Mesenteric fat pad (tissue), 1 donor: Measurements from ENCODE around the gene TCEAL2. TPM values are rescaled to one million over a fixed set of nuclear protein-coding genes. Genes with fewer than 3 reads are reported as not detected.
"Not testable (repeated sequence)": the region's sequence is repeated elsewhere in the genome, so short reads cannot be mapped to it uniquely, and the experiment has no call there.

Experiments
- DNase-seq: peaks from one replicate; pipeline ENCODE4 v3.0.0-alpha.2; 2020; ENCODE audit warnings: low spot score
- long read RNA-seq: library from polyadenylated mRNA; unstranded; transcript quantifications from one replicate; pipeline ENCODE4 v2.0.0, GENCODE V29; 2020
- total RNA-seq: library from RNA; stranded (reverse); fragmentation: NEBNext Ultra II Directional; extraction: Animal tissue kit (Norgen Biotek cat#: 25700); gene quantifications from one replicate; pipeline ENCODE4 v1.2.1, GENCODE V29; 2021
- donor health status: DM: yes; HTN: yes; CAD: no.

Gene TCEAL2
- 0.32 TPM for total RNA-seq
- long read RNA-seq = 0 reads

DNA sequence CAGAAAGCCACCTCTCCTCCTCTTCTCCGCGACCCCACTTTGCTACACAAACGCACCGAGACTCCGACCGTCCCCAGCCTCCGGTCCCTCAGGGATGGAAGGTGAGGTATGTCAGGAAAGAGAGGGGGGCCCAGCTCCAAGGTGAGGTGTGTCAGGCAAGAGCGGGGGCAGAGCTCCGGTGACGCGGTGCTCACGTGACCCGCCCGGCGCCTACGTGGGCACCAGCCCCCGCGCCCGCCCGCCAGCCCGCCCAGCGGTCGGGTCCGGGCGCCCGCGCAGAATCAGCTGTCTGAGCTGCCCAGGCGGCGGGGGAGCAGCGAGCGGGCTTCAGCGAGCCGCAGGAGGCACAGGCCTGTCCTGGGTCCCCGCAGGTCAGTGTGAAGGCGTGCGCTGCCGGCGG is at the start of gene TCEAL2:
Gene TCEAL2 (plus strand): TSS at position 244 of the 400 bp plus-strand sequence. CDS start 1,152 bp downstream, outside the sequence.
- not testable (repeated sequence) for DNase-seq

DNA sequence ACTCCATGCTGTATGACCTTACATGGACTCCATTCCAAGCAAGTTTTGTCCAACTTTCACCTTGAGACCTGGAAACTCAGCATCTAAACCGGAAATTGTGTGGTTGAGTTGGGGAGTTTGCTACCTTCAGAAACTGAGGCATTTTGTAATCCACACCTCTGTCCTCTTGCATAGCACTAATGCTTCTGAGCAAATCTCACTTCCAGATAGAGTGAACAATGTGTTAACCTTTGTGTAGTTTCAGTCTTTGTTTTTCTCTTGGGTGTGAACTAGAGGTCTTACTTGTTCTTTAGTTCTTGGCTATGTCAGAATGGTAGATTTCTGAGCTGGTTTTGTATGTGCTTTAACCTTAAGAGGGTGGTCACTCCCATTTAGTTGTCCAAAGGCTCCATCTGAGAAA is 48.1 kb upstream of the TCEAL2 start:
- DNase-seq = no peak

DNA sequence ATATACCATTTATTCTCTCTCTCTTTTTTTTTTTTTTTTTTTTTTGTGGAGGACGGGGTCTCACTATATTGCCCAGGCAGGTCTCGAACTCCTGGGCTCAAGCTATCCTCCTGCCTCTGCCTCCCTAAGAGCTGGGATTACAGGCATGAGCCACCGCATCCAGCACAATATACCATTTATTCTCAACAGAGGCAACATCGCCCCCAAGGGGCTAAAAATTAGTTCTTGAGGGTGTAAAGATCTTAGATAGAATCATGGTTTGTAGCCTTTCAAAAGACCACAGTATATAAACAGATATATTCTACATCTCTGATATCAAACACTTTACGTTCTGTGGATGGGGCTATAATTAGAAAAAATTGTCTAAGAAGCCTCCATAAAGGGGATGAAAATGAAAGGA is 39.8 kb upstream of the TCEAL2 start:
- DNase-seq = no peak

DNA sequence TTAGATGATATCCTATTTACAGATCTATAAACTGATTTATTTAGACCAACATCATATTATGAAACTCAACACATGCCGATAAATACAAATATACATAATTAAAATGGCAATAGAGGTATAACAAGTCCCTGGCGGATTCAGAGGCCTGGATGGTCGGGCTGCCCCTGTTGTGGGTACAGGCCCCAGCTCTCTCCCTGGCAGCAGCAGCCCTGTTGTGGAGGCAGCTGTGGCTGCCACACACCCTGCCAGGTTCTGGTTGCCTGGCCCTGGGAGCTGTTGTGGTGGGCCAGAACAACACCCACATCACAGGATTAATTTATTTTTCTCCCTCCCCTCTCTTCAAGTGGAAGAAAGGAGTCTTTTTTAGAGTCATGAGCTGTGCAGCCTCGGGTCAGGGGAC is 12.1 kb upstream of the TCEAL2 start:
- DNase-seq = no peak

DNA sequence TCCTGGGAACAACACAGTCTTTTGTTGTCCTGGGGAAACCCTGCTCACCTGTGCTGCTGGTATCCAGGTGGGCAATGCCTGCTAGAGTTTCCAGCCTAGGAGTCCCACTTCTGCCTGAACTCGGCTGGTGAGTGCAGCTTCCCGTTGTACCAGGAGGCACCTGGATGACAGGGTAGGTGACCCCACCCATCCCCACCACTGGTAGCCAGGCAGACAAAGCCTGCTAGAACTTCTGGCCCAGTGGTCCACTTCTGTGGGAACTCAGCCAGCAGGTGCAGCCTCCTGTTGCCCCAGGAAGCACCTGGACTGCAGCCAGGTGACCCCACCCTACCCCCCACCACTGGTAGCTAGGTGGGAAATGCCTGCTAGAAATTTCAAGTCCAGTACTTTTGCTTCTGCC is 9.7 kb upstream of the TCEAL2 start:
- DNase-seq = no peak

DNA sequence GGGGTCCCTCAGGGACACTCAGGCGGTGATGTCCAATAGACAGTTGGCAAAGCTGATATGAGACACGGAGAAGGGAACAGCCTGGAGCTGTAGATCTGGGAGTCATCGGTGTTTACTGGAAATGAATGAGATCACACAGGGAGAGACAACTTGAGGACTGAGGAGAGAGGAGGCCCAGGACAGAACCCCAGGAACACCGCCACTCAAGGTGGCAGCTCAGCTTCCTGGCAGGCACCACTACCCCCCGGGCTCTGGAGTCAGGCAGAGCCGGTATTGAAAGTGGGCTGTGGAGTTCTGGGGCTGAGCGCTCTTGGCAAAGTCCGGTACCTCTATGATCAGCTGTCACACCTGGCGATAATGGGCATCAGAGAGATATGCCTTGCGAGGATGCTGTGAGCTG is 465 bp upstream of the TCEAL2 start:
- DNase-seq = not testable (repeated sequence)

DNA sequence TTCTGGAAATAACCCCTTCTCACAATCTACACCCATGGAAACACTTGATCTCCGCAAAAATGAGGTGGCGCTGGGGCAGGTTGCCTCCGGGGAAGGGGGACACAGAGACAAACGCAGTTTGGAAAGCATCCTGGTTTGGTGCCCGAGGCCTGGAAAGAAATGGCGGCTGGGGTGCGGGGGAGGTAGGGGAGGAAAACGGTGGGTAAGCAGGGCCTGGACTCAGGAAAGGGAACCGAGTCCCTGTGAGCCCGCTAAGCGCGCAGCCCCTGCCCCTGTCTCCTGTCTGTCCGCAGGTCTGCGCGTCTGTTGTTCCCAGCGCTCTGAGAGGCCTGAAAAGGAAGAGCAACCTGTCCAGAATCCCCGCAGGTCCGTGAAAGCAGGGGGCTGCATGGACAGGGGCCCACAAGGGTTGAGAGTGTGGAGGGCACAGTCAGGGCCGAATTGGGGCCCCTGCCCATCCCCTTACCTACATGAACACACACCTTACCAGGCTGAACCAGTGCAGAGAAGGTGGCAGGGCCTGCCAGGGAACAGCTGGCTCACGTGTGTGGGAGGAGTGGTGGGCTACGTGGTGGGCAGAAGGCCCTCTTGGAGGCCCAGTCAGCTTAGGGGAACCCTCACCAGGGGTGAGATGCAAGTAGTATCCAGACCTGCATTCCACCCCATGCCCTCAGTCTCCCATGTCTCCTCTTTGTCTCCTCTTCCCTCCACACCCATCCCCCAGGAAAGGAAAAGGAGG is 770 bp downstream of the TCEAL2 start:
- not testable (repeated sequence) for DNase-seq

DNA sequence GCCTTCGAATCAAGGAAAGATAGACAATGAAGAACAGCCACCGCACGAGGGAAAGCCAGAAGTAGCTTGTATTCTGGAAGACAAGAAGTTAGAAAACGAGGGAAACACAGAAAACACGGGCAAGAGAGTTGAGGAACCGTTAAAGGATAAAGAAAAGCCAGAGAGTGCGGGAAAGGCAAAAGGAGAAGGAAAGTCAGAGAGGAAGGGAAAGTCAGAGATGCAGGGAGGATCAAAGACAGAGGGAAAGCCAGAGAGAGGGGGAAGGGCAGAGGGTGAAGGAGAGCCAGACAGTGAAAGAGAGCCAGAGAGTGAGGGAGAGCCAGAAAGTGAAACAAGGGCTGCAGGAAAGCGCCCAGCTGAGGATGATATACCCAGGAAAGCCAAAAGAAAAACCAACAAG is 1.4 kb downstream of the TCEAL2 start:
- DNase-seq = no peak

DNA sequence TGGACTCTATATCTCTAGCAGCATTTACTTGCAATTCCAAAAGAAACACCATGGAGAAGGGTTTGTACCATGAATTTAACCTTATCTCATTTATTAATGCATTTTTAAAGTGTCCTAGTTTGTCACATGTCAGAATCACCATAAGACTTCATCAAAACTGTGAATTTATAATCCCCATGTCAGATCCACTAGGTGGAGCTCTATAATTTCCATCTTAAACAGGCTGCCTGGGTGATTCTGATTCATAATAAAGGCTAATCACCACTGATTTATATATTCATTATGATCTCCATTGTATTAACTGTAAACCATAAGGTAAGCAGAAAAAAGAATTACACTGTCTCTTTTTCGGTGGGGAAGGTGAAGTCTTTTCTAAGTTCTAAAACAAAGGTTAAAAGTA is 4.0 kb downstream of the TCEAL2 start:
- no peak for DNase-seq

DNA sequence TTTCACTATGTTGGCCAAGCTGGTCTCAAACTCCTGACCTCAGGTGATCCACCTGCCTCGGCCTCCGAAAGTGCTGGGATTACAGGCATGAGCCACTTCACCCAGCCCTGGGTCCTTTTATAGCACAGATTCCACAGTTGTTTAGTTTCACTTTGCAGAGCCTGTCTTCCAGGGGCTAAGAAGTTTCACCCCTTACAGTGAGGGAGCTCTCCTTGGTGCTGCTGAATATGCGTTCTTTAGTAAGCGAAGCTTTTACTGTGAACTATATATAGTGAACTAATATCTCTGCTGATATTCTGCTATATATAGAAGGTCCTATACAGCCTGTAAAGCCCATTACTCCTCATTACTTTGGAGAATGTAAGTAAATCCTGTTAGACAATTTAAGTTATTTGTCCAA is 12.6 kb downstream of the TCEAL2 start:
- DNase-seq = no peak

DNA sequence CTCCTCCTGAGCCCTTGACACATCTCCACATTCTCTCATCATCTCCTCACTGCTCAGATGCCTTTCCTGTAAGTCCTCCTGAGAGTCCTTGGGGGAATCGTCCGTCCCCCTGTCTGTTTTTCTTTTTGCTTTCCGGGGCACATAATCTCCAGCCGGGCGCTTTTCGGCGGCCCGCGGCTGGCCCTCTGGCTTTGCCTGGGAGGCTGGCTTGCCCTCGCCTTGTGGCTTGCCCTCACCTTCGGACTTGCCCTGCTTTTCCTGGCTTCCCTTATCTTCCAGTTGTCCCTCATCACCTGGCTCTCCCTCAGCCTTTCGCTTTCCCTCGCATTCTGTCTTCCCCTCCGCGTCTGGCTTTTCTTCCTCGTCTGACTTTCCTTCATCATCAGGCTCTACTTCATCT is 15.4 kb downstream of the TCEAL2 start:
- DNase-seq = not testable (repeated sequence)

DNA sequence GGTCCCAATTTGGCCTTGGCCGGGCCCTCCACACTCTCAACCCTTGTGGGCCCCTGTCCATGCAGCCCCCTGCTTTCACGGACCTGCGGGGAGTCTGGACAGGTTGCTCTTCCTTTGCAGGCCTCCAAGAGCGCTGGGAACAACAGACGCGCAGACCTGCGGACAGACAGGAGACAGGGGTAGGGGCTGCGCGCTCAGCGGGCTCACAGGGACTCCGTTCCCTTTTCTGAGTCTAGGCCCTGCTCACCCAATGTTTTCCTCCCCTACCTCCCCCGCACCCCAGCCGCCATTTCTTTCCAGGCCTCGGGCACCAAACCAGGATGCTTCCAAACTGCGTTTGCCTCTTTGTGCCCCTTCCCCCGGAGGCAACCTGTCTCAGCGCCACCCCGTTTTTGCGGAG is 16.2 kb downstream of the TCEAL2 start:
- DNase-seq = not testable (repeated sequence)

DNA sequence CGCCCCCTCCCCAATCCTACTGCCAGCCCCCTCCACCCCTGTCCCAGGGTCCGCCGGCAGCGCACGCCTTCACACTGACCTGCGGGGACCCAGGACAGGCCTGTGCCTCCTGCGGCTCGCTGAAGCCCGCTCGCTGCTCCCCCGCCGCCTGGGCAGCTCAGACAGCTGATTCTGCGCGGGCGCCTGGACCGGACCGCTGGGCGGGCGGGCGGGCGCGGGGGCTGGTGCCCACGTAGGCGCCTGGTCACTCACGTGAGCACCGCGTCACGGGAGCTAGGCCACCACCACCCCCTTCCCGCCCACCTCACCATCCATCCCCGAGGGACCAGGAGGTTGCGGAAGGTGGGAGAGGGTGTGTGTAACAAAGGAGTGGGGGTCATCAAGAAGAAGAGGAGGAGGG is 16.8 kb downstream of the TCEAL2 start, which contains the start of gene TCEAL6:
Gene TCEAL6 (minus strand): TSS at position 208 of the 400 bp plus-strand sequence.
- not testable (repeated sequence) for DNase-seq

DNA sequence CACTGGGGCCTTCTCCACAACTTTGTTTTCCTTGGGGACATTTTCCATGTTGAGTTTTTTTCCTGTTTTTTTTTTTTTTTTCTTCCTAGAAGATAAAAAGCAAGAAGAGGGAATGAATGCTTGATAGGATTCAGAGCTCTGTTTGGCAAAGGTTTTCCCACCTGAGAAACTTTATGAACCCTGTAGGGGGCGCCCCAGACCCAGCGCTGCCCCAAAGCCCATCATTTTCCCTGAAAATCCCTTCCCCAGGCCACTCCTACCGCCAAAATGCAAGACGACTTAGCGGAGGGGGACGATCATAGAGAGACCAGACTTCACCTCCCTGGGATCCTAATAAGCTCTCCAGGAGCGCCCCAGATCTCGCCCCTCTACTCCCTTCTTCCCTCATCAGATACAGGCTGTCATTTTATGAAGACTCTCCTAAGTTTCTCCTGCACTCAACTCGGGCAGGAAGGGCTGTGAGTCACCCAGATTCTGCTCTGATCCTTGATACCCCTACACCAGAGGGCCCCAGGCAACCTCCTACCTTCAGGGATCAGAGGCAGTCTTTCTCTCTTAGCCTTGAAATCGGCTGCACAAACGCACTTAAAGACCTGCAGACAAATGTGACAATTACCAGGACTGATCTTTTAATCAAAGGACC is 28.9 kb downstream of the TCEAL2 start:
- DNase-seq = no peak

DNA sequence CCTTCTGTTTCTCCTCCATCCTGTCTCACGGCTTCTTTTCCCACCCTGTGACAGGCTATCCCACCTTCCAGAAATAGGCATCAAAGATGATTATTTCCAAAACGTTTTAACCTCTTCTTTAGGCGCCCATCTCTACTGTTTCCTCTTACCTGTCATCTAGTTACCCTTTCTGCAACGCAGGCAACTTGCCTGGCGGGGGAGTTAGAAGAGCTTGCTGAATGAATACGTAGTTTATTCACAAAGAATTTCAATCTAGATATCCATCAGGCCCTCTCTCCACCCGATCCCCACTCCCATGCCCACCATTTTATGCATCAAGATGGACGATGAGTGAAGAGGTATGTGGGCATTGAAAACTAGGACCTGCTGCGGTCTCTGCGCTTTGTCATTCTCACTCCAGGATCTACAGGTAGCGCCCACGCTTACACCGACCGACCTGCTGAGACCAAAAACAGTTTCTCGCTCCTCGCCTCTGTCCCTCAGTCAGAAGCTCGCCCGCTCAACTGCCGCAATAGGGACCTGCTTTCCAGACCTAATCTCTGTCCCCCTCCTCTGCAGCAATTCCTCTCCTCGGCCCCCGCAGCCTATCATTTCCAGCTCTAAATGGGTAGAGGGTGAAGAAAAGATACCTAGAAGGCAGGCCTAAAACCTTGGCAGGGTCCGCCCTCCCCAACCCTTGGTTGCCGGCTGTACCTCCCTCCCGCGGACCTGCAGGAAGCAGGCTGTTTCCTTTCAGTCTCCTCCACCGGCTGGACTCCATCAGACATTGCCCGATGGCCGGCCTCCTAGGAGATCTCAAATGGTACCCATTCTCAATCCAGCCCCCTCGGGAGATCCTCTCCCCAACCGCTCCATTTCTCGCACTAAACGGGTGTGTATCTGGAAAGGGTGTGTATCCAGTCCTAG is 29.7 kb downstream of the TCEAL2 start:
- DNase-seq = no peak

DNA sequence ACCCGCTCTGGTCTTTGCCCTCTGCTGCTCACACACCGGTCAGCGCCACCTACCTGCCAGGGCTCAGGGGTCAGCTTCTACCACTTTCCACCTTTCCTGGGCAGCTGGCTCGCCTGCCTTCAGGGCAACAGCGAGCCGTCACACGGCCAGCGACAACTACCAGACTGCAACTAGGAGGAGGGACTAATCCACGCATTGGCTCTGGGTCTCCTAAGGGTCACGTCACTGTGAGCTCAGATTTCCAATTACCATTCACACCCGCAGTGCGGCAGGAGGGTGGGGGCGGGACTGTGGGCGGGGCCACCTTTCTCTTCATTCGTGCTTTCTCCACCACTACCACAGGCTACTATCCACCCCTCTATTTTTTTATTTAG is 30.3 kb downstream of the TCEAL2 start, which contains the start of gene BEX5:
Gene BEX5 (minus strand): TSS at position 172 of the 374 bp plus-strand sequence. CDS start 1,712 bp downstream, outside the sequence.
- no peak for DNase-seq

Other genes starting within 250 kb of the TCEAL2 start
- gene ZMAT1, start 193.7 kb upstream of the TCEAL2 start, total RNA-seq = 3.9 TPM
- gene TCEAL6, start 16.8 kb downstream of the TCEAL2 start, total RNA-seq = not detected
- gene BEX5, start 30.3 kb downstream of the TCEAL2 start, total RNA-seq = 1.2 TPM
- gene TCP11X1, start 89.6 kb downstream of the TCEAL2 start, total RNA-seq = not detected
- gene NXF2, start 121.5 kb downstream of the TCEAL2 start, total RNA-seq = not detected